ENCODE measurements around the gene TRIM25.

Gene TRIM25

GRCh38 chr17:56913000-56913311, 893 bp downstream of the TRIM25 start:
- DNase-seq (ENCODE audit: insufficient read length, low spot score) (no peak), FAIRE-seq (no peak)
- no peak for TF ChIP-seq CTCF (IDR thresholded peaks at IDR 0.05; ENCODE audit: insufficient read depth, missing control alignments)

- FAIRE-seq = no peak
- no peak for DNase-seq (ENCODE audit: insufficient read length, low spot score)
- TF ChIP-seq CTCF (IDR thresholded peaks at IDR 0.05; ENCODE audit: insufficient read depth, missing control alignments) = no peak
Measured at GRCh38 chr17:56912105-56912999, 1.5 kb downstream of the TRIM25 start.

- no peak for TF ChIP-seq CTCF (IDR thresholded peaks at IDR 0.05; ENCODE audit: insufficient read depth, missing control alignments)
- no peak for FAIRE-seq
- no peak for DNase-seq (ENCODE audit: insufficient read length, low spot score)
Measured at GRCh38 chr17:56910509-56911235, 3.2 kb downstream of the TRIM25 start.

GRCh38 chr17:56909742-56910508, 3.9 kb downstream of the TRIM25 start:
- DNase-seq (ENCODE audit: insufficient read length, low spot score) (no peak), FAIRE-seq (no peak)
- no peak for TF ChIP-seq CTCF (IDR thresholded peaks at IDR 0.05; ENCODE audit: insufficient read depth, missing control alignments)

GRCh38 chr17:56908001-56908542, 5.8 kb downstream of the TRIM25 start:
- no peak for TF ChIP-seq CTCF (IDR thresholded peaks at IDR 0.05; ENCODE audit: insufficient read depth, missing control alignments)
- FAIRE-seq = no peak
- DNase-seq (ENCODE audit: insufficient read length, low spot score) = no peak

GRCh38 chr17:56903560-56903959, 10.3 kb downstream of the TRIM25 start:
- no peak for FAIRE-seq
- TF ChIP-seq CTCF (IDR thresholded peaks at IDR 0.05; ENCODE audit: insufficient read depth, missing control alignments) = no peak
- DNase-seq (ENCODE audit: insufficient read length, low spot score) = no peak

Measured in D721Med (cell line).